ENCODE measurements around the gene SLC15A2.

GRCh38 chr3:121926380-121926779, 32.2 kb downstream of the SLC15A2 start:
- no peak for TF ChIP-seq CTCF (IDR thresholded peaks at IDR 0.05)
- no peak for TF ChIP-seq POLR2A (IDR thresholded peaks at IDR 0.05)
